Esophagus squamous epithelium (tissue), 4 donors: ENCODE measurements around the gene KCNJ11.

Experiments used
- POLR2A ChIP-seq, 4 donors: fragments of 450-650 bp; IDR thresholded peaks; one replicate each; pipeline ENCODE4 v1.6.1; 2017; ENCODE audit warnings: antibody characterized with exemption in 4 of 4, mild to moderate bottlenecking in 4 of 4, moderate library complexity in 3 of 4
- TF ChIP-seq, protein P1 (sequence below), 6 experiments: fragments of 450-650 bp in 4 of 6; fragments of 200-600 bp in 2 of 6; sonication (generic) in 2 of 6; IDR thresholded peaks; one replicate each; pipeline ENCODE4 v1.5.1; 2016 to 2019; ENCODE audit warnings: antibody characterized with exemption in 6 of 6, mild to moderate bottlenecking in 4 of 6, moderate library complexity in 4 of 6

DNA sequence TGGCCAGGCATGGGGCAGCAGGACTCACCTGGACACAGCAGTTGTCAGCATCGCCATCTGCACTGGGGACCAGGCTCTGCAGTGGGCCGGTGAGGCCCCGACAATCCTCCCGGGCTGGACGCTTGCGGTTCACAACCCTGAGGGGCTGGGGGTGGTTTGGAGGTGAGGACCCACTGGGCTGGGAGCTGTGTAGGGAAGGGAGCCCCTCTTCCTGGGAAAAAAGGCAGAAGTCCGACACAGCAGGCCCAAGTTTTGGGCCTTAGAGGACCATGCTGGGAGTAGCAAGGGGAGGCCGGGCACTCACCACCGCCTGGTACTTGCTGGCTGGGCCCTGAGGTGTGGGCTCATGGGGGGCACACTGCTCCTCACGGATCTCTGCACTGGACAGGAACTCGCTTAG is 39.8 kb upstream of the KCNJ11 start:
- TF ChIP-seq, protein P1, sequence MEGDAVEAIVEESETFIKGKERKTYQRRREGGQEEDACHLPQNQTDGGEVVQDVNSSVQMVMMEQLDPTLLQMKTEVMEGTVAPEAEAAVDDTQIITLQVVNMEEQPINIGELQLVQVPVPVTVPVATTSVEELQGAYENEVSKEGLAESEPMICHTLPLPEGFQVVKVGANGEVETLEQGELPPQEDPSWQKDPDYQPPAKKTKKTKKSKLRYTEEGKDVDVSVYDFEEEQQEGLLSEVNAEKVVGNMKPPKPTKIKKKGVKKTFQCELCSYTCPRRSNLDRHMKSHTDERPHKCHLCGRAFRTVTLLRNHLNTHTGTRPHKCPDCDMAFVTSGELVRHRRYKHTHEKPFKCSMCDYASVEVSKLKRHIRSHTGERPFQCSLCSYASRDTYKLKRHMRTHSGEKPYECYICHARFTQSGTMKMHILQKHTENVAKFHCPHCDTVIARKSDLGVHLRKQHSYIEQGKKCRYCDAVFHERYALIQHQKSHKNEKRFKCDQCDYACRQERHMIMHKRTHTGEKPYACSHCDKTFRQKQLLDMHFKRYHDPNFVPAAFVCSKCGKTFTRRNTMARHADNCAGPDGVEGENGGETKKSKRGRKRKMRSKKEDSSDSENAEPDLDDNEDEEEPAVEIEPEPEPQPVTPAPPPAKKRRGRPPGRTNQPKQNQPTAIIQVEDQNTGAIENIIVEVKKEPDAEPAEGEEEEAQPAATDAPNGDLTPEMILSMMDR (IDR thresholded peaks at IDR 0.05), result no peak
- no peak for TF ChIP-seq POLR2A (IDR thresholded peaks at IDR 0.05)
